Endothelial cell (in vitro differentiated cells): ENCODE data around the gene CPT1A. TPM values are rescaled to one million over a fixed set of nuclear protein-coding genes. Genes with fewer than 3 reads are reported as not detected.

ENCODE experiments used
- DNase-seq: peaks from one replicate; pipeline ENCODE4 v3.0.0; 2021; ENCODE audit warnings: low spot score
- H3K27ac Mint-ChIP-seq: one replicate; pipeline ENCODE4 v1.8.0; 2021; ENCODE audit warnings: mixed read lengths, inconsistent platforms; ENCODE audit not compliant: unreplicated experiment
- H3K27me3 Mint-ChIP-seq: one replicate; pipeline ENCODE4 v1.8.0; 2021; ENCODE audit warnings: mild to moderate bottlenecking, moderate library complexity, mixed read lengths, inconsistent platforms; ENCODE audit not compliant: unreplicated experiment
- H3K36me3 Mint-ChIP-seq: one replicate; pipeline ENCODE4 v1.8.0; 2021; ENCODE audit warnings: mild to moderate bottlenecking, low read depth, mixed read lengths, inconsistent platforms; ENCODE audit not compliant: unreplicated experiment
- H3K4me1 Mint-ChIP-seq: one replicate; pipeline ENCODE4 v1.8.0; 2021; ENCODE audit warnings: mild to moderate bottlenecking, mixed read lengths, inconsistent platforms; ENCODE audit not compliant: unreplicated experiment
- H3K4me3 Mint-ChIP-seq: one replicate; pipeline ENCODE4 v1.8.0; 2021; ENCODE audit warnings: mild to moderate bottlenecking, mixed read lengths, inconsistent platforms; ENCODE audit not compliant: unreplicated experiment
- H3K9me3 Mint-ChIP-seq: one replicate; pipeline ENCODE4 v1.8.0; 2021; ENCODE audit warnings: mixed read lengths, inconsistent platforms; ENCODE audit not compliant: unreplicated experiment
- total RNA-seq: library from RNA; stranded (reverse); fragmentation: NEBNext Ultra II Directional; extraction: Animal tissue kit (Norgen Biotek cat#: 25700); gene quantifications from one replicate; pipeline ENCODE4 v1.2.1, GENCODE V29; 2021; ENCODE audit not compliant: unreplicated experiment
- TF ChIP-seq, protein P1 (sequence below): fragments of 200-600 bp; sonication (generic); IDR thresholded peaks from one replicate; pipeline ENCODE4 v1.5.0; 2021; ENCODE audit warnings: antibody characterized with exemption; ENCODE audit not compliant: unreplicated experiment

The CPT1A gene
- total RNA-seq, 1 donor from 2014 or later = 0.36 TPM

- H3K9me3 Mint-ChIP-seq = no peaks in the 10 kb centered on the region
- no peaks in the 10 kb centered on the region for H3K4me1 Mint-ChIP-seq
- no peak for DNase-seq
- TF ChIP-seq, protein P1, sequence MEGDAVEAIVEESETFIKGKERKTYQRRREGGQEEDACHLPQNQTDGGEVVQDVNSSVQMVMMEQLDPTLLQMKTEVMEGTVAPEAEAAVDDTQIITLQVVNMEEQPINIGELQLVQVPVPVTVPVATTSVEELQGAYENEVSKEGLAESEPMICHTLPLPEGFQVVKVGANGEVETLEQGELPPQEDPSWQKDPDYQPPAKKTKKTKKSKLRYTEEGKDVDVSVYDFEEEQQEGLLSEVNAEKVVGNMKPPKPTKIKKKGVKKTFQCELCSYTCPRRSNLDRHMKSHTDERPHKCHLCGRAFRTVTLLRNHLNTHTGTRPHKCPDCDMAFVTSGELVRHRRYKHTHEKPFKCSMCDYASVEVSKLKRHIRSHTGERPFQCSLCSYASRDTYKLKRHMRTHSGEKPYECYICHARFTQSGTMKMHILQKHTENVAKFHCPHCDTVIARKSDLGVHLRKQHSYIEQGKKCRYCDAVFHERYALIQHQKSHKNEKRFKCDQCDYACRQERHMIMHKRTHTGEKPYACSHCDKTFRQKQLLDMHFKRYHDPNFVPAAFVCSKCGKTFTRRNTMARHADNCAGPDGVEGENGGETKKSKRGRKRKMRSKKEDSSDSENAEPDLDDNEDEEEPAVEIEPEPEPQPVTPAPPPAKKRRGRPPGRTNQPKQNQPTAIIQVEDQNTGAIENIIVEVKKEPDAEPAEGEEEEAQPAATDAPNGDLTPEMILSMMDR = no peak
- no peak overlapping the region for H3K27ac Mint-ChIP-seq
- H3K27me3 Mint-ChIP-seq = peaks cover 4% of the 10 kb centered on the region
- H3K4me3 Mint-ChIP-seq = no peak overlapping the region
- no peaks in the 10 kb centered on the region for H3K36me3 Mint-ChIP-seq
Measured at GRCh38 chr11:68826726-68827125, 15.0 kb downstream of the CPT1A start.

- Mint-ChIP-seq H3K4me3 (no peak overlapping the region), H3K27ac (no peak overlapping the region), H3K9me3 (no peaks in the 10 kb centered on the region), H3K27me3 (peaks cover 3% of the 10 kb centered on the region), H3K36me3 (no peaks in the 10 kb centered on the region), H3K4me1 (no peaks in the 10 kb centered on the region)
- no peak for DNase-seq
- TF ChIP-seq, protein P1 = no peak
Measured at GRCh38 chr11:68825571-68825970, 16.1 kb downstream of the CPT1A start.

DNA sequence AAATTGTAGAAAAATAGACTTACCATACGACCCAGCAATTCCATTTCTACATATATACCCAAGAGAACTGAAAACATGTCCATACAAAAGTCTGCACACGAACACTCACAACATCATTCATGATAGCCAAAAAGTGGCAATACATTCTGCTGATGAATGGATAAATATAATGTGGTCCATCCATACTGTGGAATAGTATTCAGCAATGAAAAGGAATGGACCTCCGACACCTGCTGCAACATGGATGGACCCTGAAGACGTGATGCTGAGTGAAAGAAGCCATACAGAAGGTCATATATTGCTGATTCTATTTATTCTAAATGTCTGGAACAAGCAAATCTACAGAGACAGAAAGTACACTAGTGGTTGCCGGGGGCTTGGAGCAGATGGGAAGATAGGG is 19.2 kb downstream of the CPT1A start:
- no peak overlapping the region for H3K4me3 Mint-ChIP-seq
- H3K27ac Mint-ChIP-seq = no peak overlapping the region
- H3K9me3 Mint-ChIP-seq = no peaks in the 10 kb centered on the region
- H3K36me3 Mint-ChIP-seq = no peaks in the 10 kb centered on the region
- no peak for DNase-seq
- no peaks in the 10 kb centered on the region for H3K27me3 Mint-ChIP-seq
- H3K4me1 Mint-ChIP-seq = no peaks in the 10 kb centered on the region
- TF ChIP-seq, protein P1 = no peak

DNA sequence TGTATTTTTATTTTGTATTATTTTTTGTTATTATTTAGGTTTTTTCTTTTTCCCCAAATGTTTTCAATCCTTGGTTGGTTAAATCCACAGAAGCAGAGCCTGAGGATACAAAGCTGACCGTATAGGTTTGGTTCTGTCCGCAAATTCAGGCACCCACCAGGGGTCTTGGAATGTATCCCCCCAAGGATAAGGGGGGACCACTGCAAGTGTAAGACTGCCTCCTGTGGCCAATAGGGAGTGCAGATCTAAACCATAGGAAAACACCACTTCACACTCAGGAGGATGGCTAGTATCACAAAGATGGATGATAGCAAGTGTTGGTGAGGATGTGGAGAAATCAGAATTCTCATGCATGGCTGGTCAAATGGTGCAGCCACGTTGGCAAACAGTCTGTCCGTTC is 20.0 kb downstream of the CPT1A start:
- no peak for DNase-seq
- Mint-ChIP-seq H3K27ac (no peak overlapping the region), H3K9me3 (no peaks in the 10 kb centered on the region), H3K27me3 (no peaks in the 10 kb centered on the region), H3K4me1 (no peaks in the 10 kb centered on the region), H3K4me3 (no peak overlapping the region), H3K36me3 (no peaks in the 10 kb centered on the region)
- TF ChIP-seq, protein P1 = no peak

- TF ChIP-seq, protein P1 = no peak
- H3K4me1 Mint-ChIP-seq = no peaks in the 10 kb centered on the region
- DNase-seq = no peak
- no peaks in the 10 kb centered on the region for H3K9me3 Mint-ChIP-seq
- no peaks in the 10 kb centered on the region for H3K36me3 Mint-ChIP-seq
- H3K4me3 Mint-ChIP-seq = no peak overlapping the region
- H3K27me3 Mint-ChIP-seq = peaks cover 1% of the 10 kb centered on the region
- H3K27ac Mint-ChIP-seq = no peak overlapping the region
Measured at GRCh38 chr11:68819362-68819761, 22.4 kb downstream of the CPT1A start.
